Tibial nerve (tissue), 3 donors: ENCODE measurements around the gene PLCG2.

Experiments used
- CTCF ChIP-seq, 5 experiments: fragments of 200-600 bp in 3 of 5; fragments of 450-650 bp in 2 of 5; sonication (generic) in 3 of 5; IDR thresholded peaks; one replicate each; pipeline ENCODE4 v1.5.1; 2016 to 2019; ENCODE audit warnings: antibody characterized with exemption in 5 of 5, mild to moderate bottlenecking in 3 of 5, moderate library complexity in 2 of 5
- POLR2A ChIP-seq, 2 donors: fragments of 450-650 bp; IDR thresholded peaks; one replicate each; pipeline ENCODE4 v1.6.1; 2017; ENCODE audit warnings: antibody characterized with exemption in 2 of 2, mild to moderate bottlenecking in 2 of 2, moderate library complexity in 2 of 2

GRCh38 chr16:81798311-81799137 is 19.4 kb downstream of the PLCG2 start:
- TF ChIP-seq POLR2A (IDR thresholded peaks at IDR 0.05) (no peak), CTCF (IDR thresholded peaks at IDR 0.05) (no peak)
